ENCODE data around the gene PPP1R18. TPM values are rescaled to one million over a fixed set of nuclear protein-coding genes. Genes with fewer than 3 reads are reported as not detected.

The PPP1R18 gene, protein sequence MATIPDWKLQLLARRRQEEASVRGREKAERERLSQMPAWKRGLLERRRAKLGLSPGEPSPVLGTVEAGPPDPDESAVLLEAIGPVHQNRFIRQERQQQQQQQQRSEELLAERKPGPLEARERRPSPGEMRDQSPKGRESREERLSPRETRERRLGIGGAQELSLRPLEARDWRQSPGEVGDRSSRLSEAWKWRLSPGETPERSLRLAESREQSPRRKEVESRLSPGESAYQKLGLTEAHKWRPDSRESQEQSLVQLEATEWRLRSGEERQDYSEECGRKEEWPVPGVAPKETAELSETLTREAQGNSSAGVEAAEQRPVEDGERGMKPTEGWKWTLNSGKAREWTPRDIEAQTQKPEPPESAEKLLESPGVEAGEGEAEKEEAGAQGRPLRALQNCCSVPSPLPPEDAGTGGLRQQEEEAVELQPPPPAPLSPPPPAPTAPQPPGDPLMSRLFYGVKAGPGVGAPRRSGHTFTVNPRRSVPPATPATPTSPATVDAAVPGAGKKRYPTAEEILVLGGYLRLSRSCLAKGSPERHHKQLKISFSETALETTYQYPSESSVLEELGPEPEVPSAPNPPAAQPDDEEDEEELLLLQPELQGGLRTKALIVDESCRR
- 54.3 TPM for polyA plus RNA-seq (2013, experiment 1 of 2)
- polyA plus RNA-seq (2013, experiment 2 of 2) = 55.0 TPM

DNA sequence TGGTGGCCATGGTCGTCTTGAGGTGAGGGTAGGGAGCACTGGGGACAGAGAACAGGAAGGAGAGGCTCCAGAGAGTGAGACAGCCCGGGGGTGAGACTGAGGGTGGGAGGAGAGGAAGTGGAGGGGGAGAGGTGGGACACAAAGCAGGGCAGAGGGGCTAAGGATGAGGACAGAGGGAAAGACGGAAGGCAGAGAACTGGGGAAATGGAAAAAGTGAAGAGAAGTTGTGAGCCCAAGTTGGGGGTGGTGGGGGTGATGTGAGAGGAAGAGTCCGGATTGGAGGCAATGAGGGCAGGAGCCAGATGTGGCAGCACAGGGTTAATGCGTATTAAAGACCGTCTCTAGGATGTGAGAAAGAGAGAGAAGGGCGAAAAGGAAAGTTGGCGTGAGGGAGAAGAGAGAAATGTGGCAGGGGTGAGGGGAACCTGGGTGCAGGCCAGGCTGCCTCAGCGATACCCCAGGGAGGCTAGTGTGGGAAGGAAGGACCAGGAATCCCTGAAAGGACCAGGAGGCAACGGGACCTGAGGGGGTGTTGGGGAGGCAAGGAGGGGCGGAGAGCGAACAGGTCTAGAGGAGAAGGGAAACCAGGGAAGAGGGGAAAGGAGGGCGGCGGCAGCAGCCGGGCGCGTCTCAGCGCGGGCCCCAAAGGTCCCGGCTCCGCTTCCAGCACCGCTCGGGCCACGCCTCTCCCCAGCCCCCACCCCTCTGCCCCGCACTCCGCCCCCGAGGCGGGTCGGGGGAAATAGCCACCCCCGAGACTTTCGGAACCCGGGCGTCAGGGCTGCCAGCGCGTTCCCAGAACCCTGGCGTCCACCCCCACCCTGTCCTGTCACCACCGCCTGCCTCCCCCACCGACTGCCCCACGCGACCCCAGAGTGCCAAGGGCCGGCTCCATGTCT is at the start of gene PPP1R18:
PPP1R18 (minus strand) TSS at position 637 of the 899 bp plus-strand sequence; CDS start at position 10, 627 bp downstream.
- H4K91ac ChIP-seq (ENCODE audit: low read depth, low read length, poor library complexity) = no peak within 1 kb of the TSS
- H3K9me3 ChIP-seq (replicated peaks in 1 of 2; ENCODE audit: control insufficient read depth in 2 of 2, insufficient read depth in 1 of 2, low read depth in 1 of 2, low read length in 2 of 2) = no peaks in the 10 kb centered on the region
- H2BK12ac ChIP-seq (ENCODE audit: low read length) = peak within 1 kb of the TSS; percentile 25
- peak within 1 kb of the TSS; percentile 49 for H2BK5ac ChIP-seq (ENCODE audit: low read length)
- H3K4ac ChIP-seq (ENCODE audit: low read length) = no peak within 1 kb of the TSS
- H3K27me3 ChIP-seq (ENCODE audit: control insufficient read depth in 3 of 3, insufficient read depth in 3 of 3, low read depth in 1 of 3, low read length in 3 of 3) = no peaks in the 10 kb centered on the region
- peak within 1 kb of the TSS; percentile 98 for H3K9ac ChIP-seq (ENCODE audit: low read depth, low read length, poor library complexity)
- no peak within 1 kb of the TSS for H4K8ac ChIP-seq (ENCODE audit: low read depth, low read length)
- no peak within 1 kb of the TSS for H2BK15ac ChIP-seq (ENCODE audit: low read length)
- H3K14ac ChIP-seq (ENCODE audit: low read length) = peak within 1 kb of the TSS; percentile 72
- H3K36me3 ChIP-seq (replicated peaks in 1 of 2; ENCODE audit: control insufficient read depth in 2 of 2, insufficient read depth in 2 of 2, low read length in 2 of 2) = peaks cover 2 to 46% of the 10 kb centered on the region in 2 donors
- H2AFZ ChIP-seq (ENCODE audit: low read length) = peak within 1 kb of the TSS; percentile 87
- peak within 1 kb of the TSS; percentile 95 for H3K23ac ChIP-seq (ENCODE audit: low read depth, low read length, poor library complexity)
- peak within 1 kb of the TSS; percentile 83 to 91 for H3K4me3 ChIP-seq (ENCODE audit: low read length in 2 of 2)
- peak within 1 kb of the TSS; percentile 64 for H2AK5ac ChIP-seq (ENCODE audit: low read depth, low read length)
- peak within 1 kb of the TSS; percentile 96 for H3K18ac ChIP-seq (ENCODE audit: low read length)
- H3K4me2 ChIP-seq (ENCODE audit: insufficient read depth, low read length, poor library complexity, severe bottlenecking) = peak within 1 kb of the TSS; percentile 80
- peak within 1 kb of the TSS; percentile 62 for H2BK120ac ChIP-seq (ENCODE audit: low read depth, low read length)
- no CpG with 5 or more reads among the region's 41 CpGs for WGBS, 2 donors (ENCODE audit: extremely low coverage in 2 of 2, insufficient read length in 2 of 2, insufficient replicate concordance in 1 of 2)
- peak within 1 kb of the TSS; percentile 93 for H3K27ac ChIP-seq (replicated peaks; ENCODE audit: low read length)
- DNase-seq (ENCODE audit: low spot score) = no peak
- peaks cover 9% of the 10 kb centered on the region for H3K79me1 ChIP-seq (ENCODE audit: low read depth, low read length)
- H3K4me1 ChIP-seq (ENCODE audit: control insufficient read depth in 2 of 2, insufficient read depth in 1 of 2, low read depth in 1 of 2, low read length in 2 of 2) = peaks cover 56 to 62% of the 10 kb centered on the region in 2 donors

DNA sequence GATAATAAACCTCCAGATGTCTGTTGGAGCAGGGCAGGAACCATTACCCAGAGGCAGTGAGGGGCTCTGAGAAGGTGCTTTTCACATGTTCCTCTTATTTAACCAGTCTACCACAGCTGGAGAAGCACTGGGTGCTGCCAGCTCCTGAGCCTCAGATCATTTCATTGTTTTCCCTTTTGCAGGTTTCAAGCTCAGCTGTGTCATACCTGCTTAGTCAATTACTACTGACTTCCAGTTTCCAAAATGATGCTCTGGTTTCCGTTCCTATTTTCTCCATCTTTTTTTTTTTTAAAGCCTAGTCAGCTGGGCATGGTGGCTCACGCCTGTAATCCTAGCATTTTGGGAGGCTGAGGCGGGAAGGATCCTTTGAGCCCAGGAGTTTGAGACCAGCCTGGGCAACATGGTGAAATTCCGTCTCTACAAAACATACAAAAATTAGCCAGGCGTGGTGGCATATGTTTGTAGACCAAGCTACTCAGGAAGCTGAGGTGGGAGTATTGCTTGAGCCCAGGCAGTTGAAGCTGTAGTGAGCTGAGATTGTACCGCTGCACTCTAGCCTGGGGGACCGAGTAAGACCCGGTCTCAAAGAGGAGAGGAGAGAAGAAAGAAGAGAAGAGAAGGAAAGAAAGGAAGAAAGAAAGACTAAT is 49.3 kb upstream of the PPP1R18 start:
- H2BK120ac ChIP-seq (ENCODE audit: low read depth, low read length) = no peak overlapping the region
- H3K79me1 ChIP-seq (ENCODE audit: low read depth, low read length) = peaks cover 4% of the 10 kb centered on the region
- H2BK5ac ChIP-seq (ENCODE audit: low read length) = no peak overlapping the region
- no peaks in the 10 kb centered on the region for H3K27me3 ChIP-seq (ENCODE audit: control insufficient read depth in 3 of 3, insufficient read depth in 3 of 3, low read depth in 1 of 3, low read length in 3 of 3)
- no peak overlapping the region for H3K4ac ChIP-seq (ENCODE audit: low read length)
- H3K36me3 ChIP-seq (replicated peaks in 1 of 2; ENCODE audit: control insufficient read depth in 2 of 2, insufficient read depth in 2 of 2, low read length in 2 of 2) = peaks cover 46 to 97% of the 10 kb centered on the region in 2 donors
- H2BK12ac ChIP-seq (ENCODE audit: low read length) = no peak overlapping the region
- no peaks in the 10 kb centered on the region for H3K9me3 ChIP-seq (replicated peaks in 1 of 2; ENCODE audit: control insufficient read depth in 2 of 2, insufficient read depth in 1 of 2, low read depth in 1 of 2, low read length in 2 of 2)
- WGBS, 2 donors (ENCODE audit: extremely low coverage in 2 of 2, insufficient read length in 2 of 2, insufficient replicate concordance in 1 of 2) = no CpG with 5 or more reads among the region's 8 CpGs
- H3K4me2 ChIP-seq (ENCODE audit: insufficient read depth, low read length, poor library complexity, severe bottlenecking) = no peak overlapping the region
- no peak overlapping the region for H3K27ac ChIP-seq (replicated peaks; ENCODE audit: low read length)
- H2AFZ ChIP-seq (ENCODE audit: low read length) = no peak overlapping the region
- no peak overlapping the region for H4K8ac ChIP-seq (ENCODE audit: low read depth, low read length)
- H3K14ac ChIP-seq (ENCODE audit: low read length) = no peak overlapping the region
- no peak overlapping the region for H3K23ac ChIP-seq (ENCODE audit: low read depth, low read length, poor library complexity)
- H2BK15ac ChIP-seq (ENCODE audit: low read length) = no peak overlapping the region
- no peak overlapping the region for H3K18ac ChIP-seq (ENCODE audit: low read length)
- H3K9ac ChIP-seq (ENCODE audit: low read depth, low read length, poor library complexity) = no peak overlapping the region
- H4K91ac ChIP-seq (ENCODE audit: low read depth, low read length, poor library complexity) = no peak overlapping the region
- H2AK5ac ChIP-seq (ENCODE audit: low read depth, low read length) = no peak overlapping the region
- H3K4me3 ChIP-seq (ENCODE audit: low read length in 2 of 2) = no peak overlapping the region
- no peaks in the 10 kb centered on the region for H3K4me1 ChIP-seq (ENCODE audit: control insufficient read depth in 2 of 2, insufficient read depth in 1 of 2, low read depth in 1 of 2, low read length in 2 of 2)
- DNase-seq (ENCODE audit: low spot score) = no peak

DNA sequence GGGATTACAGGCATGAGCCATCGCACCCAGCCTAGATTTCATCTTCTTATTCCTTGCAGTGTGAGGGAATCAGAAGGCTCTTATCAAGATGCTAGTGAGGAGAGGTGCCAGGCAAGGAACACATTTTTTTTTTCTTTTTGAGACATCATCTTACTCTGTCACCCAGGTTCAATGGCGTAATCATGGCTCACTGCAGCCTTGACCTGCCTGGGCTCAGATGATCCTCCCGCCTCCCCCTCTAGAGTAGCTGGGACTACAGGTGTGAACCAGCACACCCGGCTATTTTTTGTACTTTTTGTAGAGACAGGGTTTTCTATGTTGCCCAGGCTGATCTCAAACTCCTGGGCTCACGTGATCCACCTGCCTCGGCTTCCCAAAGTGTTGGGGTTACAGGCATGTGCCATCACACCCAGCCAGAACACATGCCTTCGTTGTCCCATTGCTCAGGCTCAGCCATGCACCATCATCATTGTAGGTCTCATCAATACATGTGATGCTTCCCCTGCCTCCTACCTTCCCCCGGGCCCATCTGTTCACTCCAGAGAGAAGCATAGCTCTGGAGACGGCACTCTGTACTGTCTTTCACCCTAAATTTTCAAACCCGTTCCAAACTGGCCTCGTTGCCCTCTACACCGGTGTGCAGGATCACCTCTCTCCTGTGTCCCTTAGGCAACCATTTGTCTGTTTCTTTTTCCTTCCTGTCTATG is 45.9 kb upstream of the PPP1R18 start:
- Histone ChIP-seq H3K4ac (ENCODE audit: low read length) (no peak overlapping the region), H4K8ac (ENCODE audit: low read depth, low read length) (no peak overlapping the region), H3K36me3 (replicated peaks in 1 of 2; ENCODE audit: control insufficient read depth in 2 of 2, insufficient read depth in 2 of 2, low read length in 2 of 2) (peaks cover 41 to 94% of the 10 kb centered on the region in 2 donors), H2AK5ac (ENCODE audit: low read depth, low read length) (no peak overlapping the region), H2BK120ac (ENCODE audit: low read depth, low read length) (no peak overlapping the region), H3K4me3 (ENCODE audit: low read length in 2 of 2) (no peak overlapping the region), H3K4me2 (ENCODE audit: insufficient read depth, low read length, poor library complexity, severe bottlenecking) (no peak overlapping the region), H3K4me1 (ENCODE audit: control insufficient read depth in 2 of 2, insufficient read depth in 1 of 2, low read depth in 1 of 2, low read length in 2 of 2) (no peaks in the 10 kb centered on the region), H3K18ac (ENCODE audit: low read length) (no peak overlapping the region), H2AFZ (ENCODE audit: low read length) (no peak overlapping the region), H3K79me1 (ENCODE audit: low read depth, low read length) (peaks cover 4% of the 10 kb centered on the region), H3K14ac (ENCODE audit: low read length) (no peak overlapping the region), H3K27ac (replicated peaks; ENCODE audit: low read length) (no peak overlapping the region), H3K9ac (ENCODE audit: low read depth, low read length, poor library complexity) (no peak overlapping the region), H4K91ac (ENCODE audit: low read depth, low read length, poor library complexity) (no peak overlapping the region), H3K9me3 (replicated peaks in 1 of 2; ENCODE audit: control insufficient read depth in 2 of 2, insufficient read depth in 1 of 2, low read depth in 1 of 2, low read length in 2 of 2) (no peaks in the 10 kb centered on the region), H3K23ac (ENCODE audit: low read depth, low read length, poor library complexity) (peak overlapping the region; percentile 65), H2BK5ac (ENCODE audit: low read length) (no peak overlapping the region), H3K27me3 (ENCODE audit: control insufficient read depth in 3 of 3, insufficient read depth in 3 of 3, low read depth in 1 of 3, low read length in 3 of 3) (no peaks in the 10 kb centered on the region), H2BK12ac (ENCODE audit: low read length) (no peak overlapping the region), H2BK15ac (ENCODE audit: low read length) (no peak overlapping the region)
- no peak for DNase-seq (ENCODE audit: low spot score)
- no CpG with 5 or more reads among the region's 12 CpGs for WGBS, 2 donors (ENCODE audit: extremely low coverage in 2 of 2, insufficient read length in 2 of 2, insufficient replicate concordance in 1 of 2)
